Erythroblast (primary cell): ENCODE measurements around the gene AKAP6.
"Not testable (repeated sequence)": the region's sequence is repeated elsewhere in the genome, so short reads cannot be mapped to it uniquely, and the experiment has no call there.

ENCODE experiments used
- DNase-seq, 2 experiments: peaks; one replicate each; lab custom pipeline; 2025; lab: John Stamatoyannopoulos, UW
- GATA1 ChIP-seq: IDR thresholded peaks from 2 replicates; pipeline ENCODE4 v1.6.1; 2011; ENCODE audit warnings: low read depth, mild to moderate bottlenecking, control low read depth, low read length, moderate library complexity
- POLR2A ChIP-seq: IDR thresholded peaks from 2 replicates; pipeline ENCODE4 v1.6.1; 2011; ENCODE audit warnings: mild to moderate bottlenecking, low read length

AKAP6 gene

DNA sequence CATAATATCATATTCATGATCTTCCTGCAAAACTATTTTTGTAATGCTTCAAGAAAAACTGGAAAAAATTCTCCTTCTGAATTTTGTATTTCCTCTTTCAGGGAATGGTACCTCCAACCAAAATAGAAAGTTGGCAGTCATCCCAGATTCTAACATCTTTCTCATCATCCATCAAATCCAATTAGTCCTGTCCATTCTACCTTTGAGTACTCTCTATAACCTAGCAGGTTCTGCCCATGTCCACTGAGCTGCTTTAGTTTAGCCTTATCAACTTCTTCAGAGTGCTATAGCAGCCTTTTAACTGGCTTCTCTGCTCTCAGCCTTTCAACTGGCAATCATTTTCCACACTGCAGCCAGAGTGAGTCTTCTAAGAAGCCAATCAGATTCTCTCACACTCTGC is 236.2 kb downstream of the AKAP6 start:
- DNase-seq = no peak
- TF ChIP-seq GATA1 (no peak), POLR2A (no peak)

GRCh38 chr14:32567543-32568384 is 238.7 kb downstream of the AKAP6 start:
- no peak for TF ChIP-seq POLR2A
- no peak for TF ChIP-seq GATA1
- no peak for DNase-seq

DNA sequence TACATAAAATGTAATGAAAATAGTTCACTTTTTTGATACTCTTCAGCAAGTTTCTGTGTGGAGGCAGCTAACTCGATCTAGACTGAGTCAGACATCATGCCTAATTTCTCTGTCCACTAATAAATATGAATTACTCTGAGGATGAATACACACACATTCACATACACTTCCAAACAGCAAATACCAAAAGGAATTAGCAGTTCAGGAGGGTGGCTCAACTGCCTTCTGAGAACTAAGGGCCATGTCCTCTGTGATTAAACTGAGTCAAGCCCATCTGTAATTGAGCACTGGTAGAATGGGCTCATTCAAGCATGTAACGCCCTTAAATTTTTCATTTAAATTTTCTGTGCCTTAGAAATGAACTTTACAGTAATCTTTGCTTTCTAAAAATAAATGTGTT is 242.5 kb downstream of the AKAP6 start:
- no peak for DNase-seq
- no peak for TF ChIP-seq POLR2A
- TF ChIP-seq GATA1 = no peak

- TF ChIP-seq POLR2A = no peak
- DNase-seq = no peak
Observed at GRCh38 chr14:32571995-32572866, 243.1 kb downstream of the AKAP6 start.

DNA sequence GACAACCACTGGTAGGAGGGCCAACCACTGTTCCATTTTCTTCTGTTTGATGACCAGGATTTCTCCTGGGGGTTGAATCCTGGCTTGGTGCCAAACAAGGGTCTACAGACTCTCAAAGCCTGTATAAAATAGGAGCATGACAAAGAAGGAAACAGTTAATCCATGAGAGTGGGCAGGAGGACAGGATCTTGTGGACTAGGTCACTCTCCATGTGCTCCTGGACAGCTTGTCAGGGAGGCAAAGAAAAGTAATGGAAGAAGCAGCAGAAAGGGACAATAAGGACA is 243.7 kb downstream of the AKAP6 start:
- no peak for TF ChIP-seq POLR2A
- no peak for TF ChIP-seq GATA1
- no peak for DNase-seq

DNA sequence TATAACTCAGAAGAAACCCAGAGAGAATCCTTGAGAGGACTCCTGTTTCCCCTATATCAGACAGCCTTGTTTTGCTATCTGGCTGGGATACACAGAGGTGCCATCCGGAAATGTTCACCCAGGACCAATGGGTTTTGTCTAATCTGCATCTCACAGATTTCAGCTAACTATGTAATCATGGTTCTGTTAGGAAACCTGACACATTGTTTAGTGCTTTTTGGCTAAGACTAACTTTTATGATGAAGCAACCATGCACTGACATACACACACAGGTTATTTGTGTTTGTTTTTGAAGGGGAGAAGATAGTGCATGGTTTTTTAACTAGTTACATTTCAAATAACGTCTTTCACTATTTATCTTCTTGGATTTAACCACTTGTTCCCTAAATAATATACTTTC is 245.2 kb downstream of the AKAP6 start:
- TF ChIP-seq GATA1 (no peak), POLR2A (no peak)

DNA sequence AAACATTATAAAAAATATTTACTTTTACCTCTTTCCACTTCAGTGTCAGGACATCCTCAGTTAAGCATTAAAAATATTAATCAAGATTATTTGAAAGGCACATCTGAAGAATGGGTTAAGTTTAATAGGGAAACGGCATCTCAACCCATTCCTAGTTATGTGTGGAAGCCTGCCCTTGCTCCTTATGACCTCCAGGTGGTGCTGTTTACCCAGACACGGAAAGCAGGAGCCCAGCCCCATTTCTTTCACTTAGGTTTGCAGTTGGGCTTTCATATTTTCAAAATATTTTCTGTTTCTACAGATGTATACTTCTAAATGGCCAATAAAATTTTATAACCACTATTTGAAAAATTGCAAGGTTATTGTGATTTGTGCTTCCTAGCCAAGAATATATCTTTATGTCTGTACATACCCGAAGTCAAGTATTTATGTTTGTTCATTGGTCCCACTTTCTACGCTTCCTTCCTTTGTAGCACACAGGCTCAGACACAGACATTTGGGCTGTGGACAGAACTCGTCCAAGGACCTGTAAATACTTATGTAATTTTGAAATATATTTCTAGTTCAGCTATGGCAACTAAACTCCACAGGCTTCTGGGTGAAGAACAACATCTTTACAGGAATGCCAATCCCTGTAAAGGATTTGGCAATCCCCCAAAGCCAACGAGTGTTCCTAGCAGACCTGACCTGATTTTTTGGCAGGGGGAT is 247.1 kb downstream of the AKAP6 start:
- TF ChIP-seq GATA1 (no peak), POLR2A (no peak)
- DNase-seq = peak; percentile 38 to 69

More for the DNA sequence above, 245.2 kb downstream of the AKAP6 start:
- DNase-seq = no peak

DNA sequence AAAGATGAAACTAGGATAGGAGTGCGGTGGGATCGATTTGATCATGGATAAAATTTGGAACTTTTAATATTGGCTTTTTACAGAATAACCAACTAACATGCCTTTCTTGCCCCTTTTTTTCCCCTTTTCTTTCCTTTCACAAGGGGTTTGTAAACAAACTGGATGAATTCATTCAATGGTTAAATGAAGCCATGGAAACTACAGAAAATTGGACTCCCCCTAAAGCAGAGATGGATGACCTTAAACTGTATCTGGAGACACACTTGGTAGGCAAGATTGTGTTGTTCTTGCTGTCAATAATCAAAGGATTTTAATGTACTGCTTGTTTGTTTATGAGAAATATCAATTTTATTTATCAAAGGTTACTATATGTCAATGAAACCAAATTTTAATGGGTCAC is 247.9 kb downstream of the AKAP6 start:
- no peak for DNase-seq
- no peak for TF ChIP-seq POLR2A
- no peak for TF ChIP-seq GATA1

GRCh38 chr14:32578181-32578580 is 249.1 kb downstream of the AKAP6 start:
- DNase-seq = no peak
- TF ChIP-seq GATA1 (no peak), POLR2A (no peak)

DNA sequence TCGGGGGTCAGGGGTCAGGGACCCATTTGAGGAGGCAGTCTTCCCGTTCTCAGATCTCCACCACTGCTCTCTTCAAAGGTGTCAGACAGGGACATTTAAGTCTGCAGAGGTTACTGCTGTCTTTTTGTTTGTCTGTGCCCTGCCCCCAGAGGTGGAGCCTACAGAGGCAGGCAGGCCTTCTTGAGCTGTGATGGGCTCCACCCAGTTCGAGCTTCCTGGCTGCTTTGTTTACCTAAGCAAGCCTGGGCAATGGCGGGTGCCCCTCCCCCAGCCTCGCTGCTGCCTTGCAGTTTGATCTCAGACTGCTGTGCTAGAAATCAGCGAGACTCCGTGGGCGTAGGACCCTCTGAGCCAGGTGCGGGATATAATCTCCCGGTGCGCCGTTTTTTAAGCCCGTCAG is 254.3 kb downstream of the AKAP6 start:
- DNase-seq = not testable (repeated sequence)

- TF ChIP-seq POLR2A = no peak
- TF ChIP-seq GATA1 = no peak
- DNase-seq = no peak
Observed at GRCh38 chr14:32584079-32584478, 255.0 kb downstream of the AKAP6 start.

GRCh38 chr14:32587461-32587860 is 258.4 kb downstream of the AKAP6 start:
- DNase-seq = no peak
- no peak for TF ChIP-seq POLR2A
- no peak for TF ChIP-seq GATA1

GRCh38 chr14:32588448-32589320 is 259.6 kb downstream of the AKAP6 start:
- no peak for TF ChIP-seq GATA1
- TF ChIP-seq POLR2A = no peak
- peak; percentile 37 to 56 for DNase-seq

GRCh38 chr14:32590157-32590556 is 261.1 kb downstream of the AKAP6 start:
- TF ChIP-seq POLR2A (no peak), GATA1 (no peak)

More at GRCh38 chr14:32590157-32590556, 261.1 kb downstream of the AKAP6 start:
- no peak for DNase-seq
